MM.1S (cell line): ENCODE data around the gene NUDT17.

Experiments used
- EZH2 ChIP-seq: fragments of 300-600 bp; sonication (generic); optimal IDR thresholded peaks from 2 replicates; pipeline ENCODE3; 2017; ENCODE audit warnings: low read depth, mild to moderate bottlenecking, antibody characterized with exemption, low read length, mixed read lengths
- TF ChIP-seq, protein P1 (sequence below): fragments of 300-600 bp; sonication (generic); IDR thresholded peaks from 2 replicates; pipeline ENCODE4 v1.5.1; 2016; ENCODE audit warnings: antibody characterized with exemption, low read length, mixed read lengths

GRCh38 chr1:145846201-145846612 lies 777 bp downstream of the NUDT17 start:
- TF ChIP-seq, protein P1, sequence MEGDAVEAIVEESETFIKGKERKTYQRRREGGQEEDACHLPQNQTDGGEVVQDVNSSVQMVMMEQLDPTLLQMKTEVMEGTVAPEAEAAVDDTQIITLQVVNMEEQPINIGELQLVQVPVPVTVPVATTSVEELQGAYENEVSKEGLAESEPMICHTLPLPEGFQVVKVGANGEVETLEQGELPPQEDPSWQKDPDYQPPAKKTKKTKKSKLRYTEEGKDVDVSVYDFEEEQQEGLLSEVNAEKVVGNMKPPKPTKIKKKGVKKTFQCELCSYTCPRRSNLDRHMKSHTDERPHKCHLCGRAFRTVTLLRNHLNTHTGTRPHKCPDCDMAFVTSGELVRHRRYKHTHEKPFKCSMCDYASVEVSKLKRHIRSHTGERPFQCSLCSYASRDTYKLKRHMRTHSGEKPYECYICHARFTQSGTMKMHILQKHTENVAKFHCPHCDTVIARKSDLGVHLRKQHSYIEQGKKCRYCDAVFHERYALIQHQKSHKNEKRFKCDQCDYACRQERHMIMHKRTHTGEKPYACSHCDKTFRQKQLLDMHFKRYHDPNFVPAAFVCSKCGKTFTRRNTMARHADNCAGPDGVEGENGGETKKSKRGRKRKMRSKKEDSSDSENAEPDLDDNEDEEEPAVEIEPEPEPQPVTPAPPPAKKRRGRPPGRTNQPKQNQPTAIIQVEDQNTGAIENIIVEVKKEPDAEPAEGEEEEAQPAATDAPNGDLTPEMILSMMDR: peak; percentile 92
- no peak for TF ChIP-seq EZH2
